ENCODE measurements around the gene FAM25G.
"Not testable (repeated sequence)": the region's sequence is repeated elsewhere in the genome, so short reads cannot be mapped to it uniquely, and the experiment has no call there.

The FAM25G gene

GRCh38 chr10:47467458-47467857 lies 24.0 kb downstream of the FAM25G start:
- FAIRE-seq, result not testable (repeated sequence)

DNA sequence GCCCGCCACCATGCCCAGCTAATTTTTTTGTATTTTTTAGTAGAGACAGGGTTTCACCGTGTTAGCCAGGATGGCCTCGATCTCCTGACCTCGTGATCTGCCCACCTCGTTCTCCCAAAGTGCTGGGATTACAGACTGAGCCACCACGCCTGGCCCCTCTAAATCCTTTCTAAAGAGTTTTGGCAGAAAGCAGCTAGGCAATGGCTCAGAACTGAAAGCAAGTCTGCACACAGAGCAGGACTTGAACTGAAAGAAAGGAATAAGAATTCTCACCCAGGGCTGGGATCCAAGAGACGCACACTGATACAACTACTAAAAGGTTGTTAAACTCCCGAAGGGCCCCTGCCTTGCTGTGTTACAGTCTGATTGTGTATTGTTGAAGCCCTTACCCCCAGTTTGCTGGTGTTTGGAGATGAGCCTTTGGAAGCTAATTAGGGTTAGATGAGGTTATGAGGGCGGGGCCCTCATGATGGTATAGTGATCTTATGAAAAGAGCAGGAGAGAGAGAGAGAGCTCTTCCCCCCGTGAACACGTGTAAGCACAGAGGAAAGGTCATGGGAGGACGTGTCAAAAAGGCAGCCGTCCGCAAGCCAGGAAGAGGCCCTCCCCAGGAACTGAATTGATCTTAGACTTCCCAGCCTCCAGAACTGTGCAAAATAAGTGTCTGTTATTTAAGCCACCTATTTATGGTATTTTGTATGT lies 26.1 kb downstream of the FAM25G start:
- not testable (repeated sequence) for DNase-seq (ENCODE audit: insufficient read length, low spot score); FAIRE-seq

More at GRCh38 chr10:47467458-47467857, 24.0 kb downstream of the FAM25G start:
- DNase-seq (ENCODE audit: insufficient read length, low spot score), result not testable (repeated sequence)

GRCh38 chr10:47462577-47463358 lies 28.7 kb downstream of the FAM25G start:
- not testable (repeated sequence) for DNase-seq (ENCODE audit: insufficient read length, low spot score); FAIRE-seq

DNA sequence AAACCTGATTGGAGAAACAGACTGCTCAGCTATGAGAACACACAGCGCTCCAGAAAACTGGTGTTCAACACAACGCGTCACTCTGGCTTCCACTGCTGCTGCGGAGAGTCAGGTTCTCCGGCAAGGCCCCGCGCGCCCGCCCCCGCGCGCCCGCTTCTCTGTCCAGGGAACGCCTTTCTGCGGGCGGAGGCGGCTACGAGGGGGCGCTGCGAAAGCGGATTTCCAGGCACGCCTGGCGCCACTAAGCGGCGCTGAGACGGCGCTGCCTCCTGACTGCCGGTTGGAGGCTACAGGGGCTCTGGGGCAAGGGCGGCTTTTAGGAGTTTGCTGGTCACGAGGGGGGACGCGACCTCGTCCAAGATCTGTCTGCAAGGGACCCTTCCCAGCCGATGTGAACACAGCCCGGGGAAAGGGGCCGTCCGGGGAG lies 30.2 kb downstream of the FAM25G start:
- DNase-seq (ENCODE audit: insufficient read length, low spot score); FAIRE-seq: not testable (repeated sequence)

DNA sequence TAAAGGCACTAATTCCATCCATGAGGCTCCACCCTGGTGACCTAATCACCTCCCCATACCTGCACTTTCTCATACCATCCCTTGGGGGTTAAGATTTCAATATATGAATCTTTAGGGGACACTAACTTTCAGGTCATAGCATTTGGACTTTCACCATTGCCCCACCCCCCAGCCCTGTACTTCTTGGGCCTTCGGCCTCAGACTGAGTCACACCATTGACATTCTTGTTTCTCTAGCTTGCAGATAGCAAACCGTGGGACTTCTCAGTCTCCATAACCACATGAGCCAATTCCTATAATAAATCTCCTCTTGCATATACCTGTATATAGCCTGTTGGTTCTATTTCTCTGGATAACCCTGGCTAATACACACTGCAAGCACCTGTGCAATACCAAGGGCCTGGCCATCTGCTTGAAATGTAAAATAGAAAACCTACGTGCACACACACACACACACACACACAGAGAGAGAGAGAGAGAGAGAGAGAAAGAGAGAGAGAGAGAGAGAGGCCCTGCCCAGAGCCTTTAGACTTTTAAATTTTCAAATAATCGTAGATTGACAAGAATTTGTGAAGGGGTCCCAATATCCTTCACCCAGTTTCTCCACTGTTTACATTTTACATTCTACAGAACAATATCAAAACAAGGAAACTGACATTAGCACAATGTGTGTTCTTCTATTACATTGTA lies 32.9 kb downstream of the FAM25G start:
- FAIRE-seq (no peak), DNase-seq (ENCODE audit: insufficient read length, low spot score) (no peak)

DNA sequence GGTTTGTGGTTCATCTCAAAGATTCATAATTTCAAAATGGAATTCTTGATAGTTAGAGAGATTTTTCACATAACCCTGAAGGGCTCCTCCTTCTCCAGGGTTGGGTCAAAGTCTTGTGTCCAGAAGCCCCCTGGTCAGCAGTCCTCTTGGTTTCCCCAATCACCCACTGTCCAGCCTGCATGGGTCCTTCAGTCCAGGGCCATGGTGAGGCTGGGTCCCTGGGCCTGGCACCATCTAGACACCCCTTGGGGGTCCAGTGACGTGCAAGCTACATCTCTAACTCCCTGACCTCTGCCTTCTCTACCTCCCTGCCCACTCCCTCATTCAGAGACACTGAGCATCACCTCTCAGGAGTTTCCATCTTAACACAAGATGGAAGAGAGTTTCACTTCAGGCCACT lies 33.7 kb downstream of the FAM25G start:
- FAIRE-seq (no peak), DNase-seq (ENCODE audit: insufficient read length, low spot score) (no peak)

DNA sequence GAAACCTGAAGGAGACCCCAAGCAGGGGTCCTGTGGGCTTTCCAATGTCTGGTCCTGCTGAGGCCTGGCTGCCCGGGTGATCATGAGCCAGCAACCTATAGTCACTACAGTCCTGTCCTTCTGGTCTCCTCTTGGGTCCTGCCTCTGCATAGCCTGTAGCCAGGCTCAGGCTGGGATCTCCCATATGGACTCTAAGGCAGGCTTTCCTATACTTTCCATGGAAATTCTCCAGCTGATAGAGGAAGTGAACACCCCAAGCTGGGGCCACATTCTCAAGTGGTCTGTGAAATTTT lies 34.0 kb downstream of the FAM25G start:
- no peak for DNase-seq (ENCODE audit: insufficient read length, low spot score)
- no peak for FAIRE-seq

- FAIRE-seq, result no peak
- no peak for DNase-seq (ENCODE audit: insufficient read length, low spot score)
These were observed 34.5 kb downstream of the FAM25G start for GRCh38 chr10:47456794-47457527.

GRCh38 chr10:47456079-47456785 lies 35.3 kb downstream of the FAM25G start:
- DNase-seq (ENCODE audit: insufficient read length, low spot score), result no peak

DNA sequence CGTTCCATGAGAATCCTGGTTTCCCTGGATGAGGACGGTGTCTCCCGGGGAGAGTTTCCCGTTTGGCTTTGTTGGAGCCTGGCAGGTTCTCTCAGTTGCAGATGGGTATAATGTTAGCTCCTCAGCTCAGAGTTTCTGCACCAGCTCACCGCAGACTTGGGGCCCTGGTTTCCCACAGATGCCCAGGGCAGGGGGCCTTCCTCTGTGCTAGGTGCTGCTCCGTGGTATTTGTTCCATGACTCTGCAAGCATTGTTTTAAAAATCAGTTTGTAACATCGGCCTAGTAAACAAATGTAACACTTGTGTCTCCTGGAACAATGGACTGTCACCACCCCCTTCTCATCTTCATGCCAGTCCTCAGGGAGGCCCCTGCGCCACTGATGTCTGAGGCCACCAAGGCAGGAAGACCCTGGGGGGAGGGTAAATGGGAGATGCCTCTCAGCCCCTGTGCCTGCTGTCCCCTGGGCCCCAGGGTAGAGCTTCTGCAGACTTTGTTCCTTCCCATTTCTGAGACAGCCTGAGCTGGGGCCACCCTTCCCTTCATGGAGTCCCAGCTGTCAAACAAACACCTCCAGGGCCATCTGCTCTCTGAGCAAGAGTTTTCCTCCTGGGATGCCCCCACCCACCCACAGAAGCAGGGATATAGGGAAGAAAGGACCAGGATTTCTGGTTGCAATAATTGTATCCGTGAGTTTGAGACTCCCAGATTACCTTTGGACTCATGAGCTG lies 36.0 kb downstream of the FAM25G start:
- not testable (repeated sequence) for DNase-seq (ENCODE audit: insufficient read length, low spot score); FAIRE-seq

More at GRCh38 chr10:47456079-47456785, 35.3 kb downstream of the FAM25G start:
- FAIRE-seq, result no peak

GRCh38 chr10:47454780-47455058 lies 36.8 kb downstream of the FAM25G start:
- no peak for DNase-seq (ENCODE audit: insufficient read length, low spot score)
- FAIRE-seq, result no peak

GRCh38 chr10:47454008-47454779 lies 37.3 kb downstream of the FAM25G start:
- no peak for FAIRE-seq
- no peak for DNase-seq (ENCODE audit: insufficient read length, low spot score)

GRCh38 chr10:47453141-47454007 lies 38.1 kb downstream of the FAM25G start:
- no peak for DNase-seq (ENCODE audit: insufficient read length, low spot score)
- no peak for FAIRE-seq

DNA sequence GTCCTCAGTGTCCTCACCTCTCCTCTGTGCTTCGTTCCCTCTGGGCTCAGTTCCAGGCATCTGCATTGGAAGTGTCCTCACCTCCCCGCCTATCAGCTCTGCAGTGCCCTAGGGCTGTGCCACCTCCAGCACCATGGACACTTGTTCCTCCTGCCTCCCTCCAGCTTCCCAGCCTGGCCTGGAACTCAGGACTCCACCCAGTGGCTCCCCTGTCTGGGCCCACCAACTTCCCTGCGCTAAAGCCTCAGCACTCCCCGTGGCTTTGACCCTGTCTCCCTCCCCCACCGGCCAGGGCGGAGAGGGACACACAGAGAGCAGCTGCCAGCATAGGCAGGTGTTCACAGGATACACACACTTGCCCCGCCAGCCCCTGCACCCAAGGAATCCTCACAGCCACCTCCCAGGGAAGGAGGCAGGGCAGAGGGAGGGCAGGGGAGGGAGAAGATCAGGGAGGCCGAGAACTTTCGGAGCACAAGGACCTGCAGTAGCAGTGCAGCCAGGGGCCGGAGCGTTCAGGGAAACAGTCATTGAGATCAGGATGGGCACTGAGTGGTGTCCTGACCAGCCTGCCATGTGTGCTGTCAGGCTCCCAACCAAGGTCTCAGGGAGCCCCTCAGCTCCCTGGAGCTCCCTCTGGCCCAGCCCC lies 38.9 kb downstream of the FAM25G start:
- no peak for FAIRE-seq
- DNase-seq (ENCODE audit: insufficient read length, low spot score), result no peak

DNA sequence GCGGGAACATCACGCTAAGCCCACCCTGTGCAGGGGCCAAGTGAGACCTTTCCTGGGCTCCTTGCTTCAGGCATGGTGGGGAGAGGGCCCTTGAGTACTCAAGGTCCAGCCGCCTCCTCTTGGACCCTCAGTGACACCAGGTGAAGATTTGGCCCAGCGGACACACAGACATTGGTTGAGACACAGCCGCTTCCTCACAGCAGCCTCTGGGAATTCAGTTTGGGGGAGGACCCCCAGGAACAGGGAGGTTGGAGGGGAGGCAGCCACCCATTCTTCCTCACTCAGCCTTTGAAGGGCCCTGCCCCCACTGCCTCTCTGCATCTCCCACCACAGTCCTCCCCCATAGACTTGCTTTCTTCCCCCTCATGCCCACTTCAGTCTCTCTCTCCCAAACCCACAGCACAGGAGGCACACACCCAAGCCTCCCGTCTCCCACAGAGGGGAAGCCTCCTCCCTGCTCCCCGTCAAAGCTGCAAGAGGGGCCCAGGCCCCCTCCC lies 39.5 kb downstream of the FAM25G start:
- no peak for FAIRE-seq
- no peak for DNase-seq (ENCODE audit: insufficient read length, low spot score)

DNA sequence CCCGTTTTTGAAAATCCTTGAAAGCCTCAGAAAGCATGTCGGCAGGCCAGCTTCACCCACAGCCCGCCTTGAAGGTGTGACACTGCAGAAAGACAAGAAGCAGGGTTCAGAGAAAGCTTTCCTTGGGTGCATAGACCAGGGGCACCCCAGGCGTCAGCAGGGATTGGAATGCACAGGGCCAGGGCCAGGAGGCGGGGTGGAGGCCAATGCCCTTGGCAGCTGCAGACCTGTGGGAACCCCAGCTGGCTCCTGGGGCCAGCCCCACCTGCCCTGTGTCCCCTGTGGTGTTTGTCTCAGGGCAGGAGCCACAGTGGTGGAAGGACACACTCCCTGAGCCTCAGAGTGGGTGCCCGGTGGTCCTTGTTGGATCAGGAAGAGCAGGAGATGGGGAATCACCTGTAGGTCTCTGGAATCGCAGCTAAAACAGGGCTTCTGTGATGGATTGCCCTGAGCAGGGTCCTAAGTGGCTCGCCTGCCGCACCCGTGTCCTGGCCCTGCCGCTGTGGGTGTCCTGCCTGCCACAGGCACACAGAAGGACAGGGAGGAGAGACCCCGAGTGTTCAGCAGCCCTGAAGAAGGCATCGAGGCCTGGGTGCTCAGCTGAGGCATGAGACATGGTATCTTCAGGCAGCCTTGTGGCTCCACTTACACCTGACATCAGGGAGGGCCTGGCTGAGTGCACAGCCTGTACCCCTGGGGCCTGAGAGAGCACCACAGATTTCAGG lies 40.1 kb downstream of the FAM25G start:
- FAIRE-seq (no peak), DNase-seq (ENCODE audit: insufficient read length, low spot score) (no peak)

DNA sequence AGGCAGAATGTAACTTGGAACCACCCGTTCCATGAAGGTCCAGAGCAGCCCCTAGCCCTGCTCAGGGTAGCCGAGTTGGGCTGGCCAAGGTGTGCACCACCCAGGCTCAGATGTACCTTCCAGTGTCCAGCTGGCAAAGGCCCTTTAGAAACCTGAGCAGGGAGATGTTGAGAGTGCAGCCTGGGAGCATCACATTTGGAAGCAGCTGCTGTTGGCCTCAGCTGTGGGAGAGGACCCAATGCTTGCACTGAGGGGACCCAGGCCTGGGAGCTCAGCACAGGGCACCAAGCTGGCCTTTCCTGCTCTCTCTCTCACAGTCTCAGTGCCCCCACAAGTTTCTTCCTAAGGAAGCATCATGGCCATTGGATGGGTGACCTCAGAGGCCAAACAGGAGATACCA lies 41.1 kb downstream of the FAM25G start:
- DNase-seq (ENCODE audit: insufficient read length, low spot score), result no peak
- no peak for FAIRE-seq
